B cell (primary cell): ENCODE results near the gene IL1RL1. TPM values are rescaled to one million over a fixed set of nuclear protein-coding genes. Genes with fewer than 3 reads are reported as not detected.

Source experiments
- ATAC-seq: fragments of 200-7000 bp; cut with Tn5 transposase; one replicate; pipeline ENCODE4 v1.10.0; 2021; ENCODE audit warnings: low read depth, mild to moderate bottlenecking, moderate number of reproducible peaks, moderate library complexity
- CTCF ChIA-PET: fragments of 350-600 bp; sonication (Branson Sonifier 250); formaldehyde crosslinking; loops from one replicate; lab custom pipeline; 2021; ENCODE audit warnings: antibody characterized with exemption, inconsistent platforms; lab: Charles Lee
- POLR2A ChIA-PET: fragments of 350-600 bp; sonication (Branson Sonifier 250); formaldehyde crosslinking; loops from one replicate; lab custom pipeline; 2021; ENCODE audit warnings: antibody characterized with exemption; lab: Charles Lee
- DNase-seq: peaks from one replicate; pipeline ENCODE4 v3.0.0; 2013
- H2AFZ ChIP-seq: 2 replicates; pipeline ENCODE4 v1.6.1; 2012; ENCODE audit warnings: mild to moderate bottlenecking, low read depth, low read length; ENCODE audit not compliant: insufficient read depth, poor library complexity, severe bottlenecking
- H3K27ac ChIP-seq, 2 donors: 1 replicate in 1 of 2; 2 replicates in 1 of 2; pipeline ENCODE4 v1.5.1; 2012 to 2013; ENCODE audit warnings: low read length in 2 of 2, mild to moderate bottlenecking in 2 of 2, moderate library complexity in 1 of 2
- H3K27me3 ChIP-seq, 4 experiments: fragments of 200-600 bp in 1 of 4; sonication (generic) in 1 of 4; replicated peaks in 1 of 4; 1 replicate in 2 of 4; 2 replicates in 2 of 4; pipeline versions ENCODE4 v1.6.1 to v1.7.0; 2013 to 2016; ENCODE audit warnings: low read length in 3 of 4, mild to moderate bottlenecking in 2 of 4, mixed read lengths in 1 of 4, moderate library complexity in 1 of 4; ENCODE audit not compliant: insufficient read depth in 4 of 4, control insufficient read depth in 3 of 4; ENCODE audit errors: control extremely low read depth in 1 of 4
- H3K36me3 ChIP-seq, 2 experiments: replicated peaks in 1 of 2; 1 replicate in 1 of 2; 2 replicates in 1 of 2; pipeline versions ENCODE4 v1.6.1 to v1.7.1; 2013; ENCODE audit warnings: low read length in 1 of 2; ENCODE audit not compliant: insufficient read depth in 2 of 2, control insufficient read depth in 1 of 2; ENCODE audit errors: control extremely low read depth in 1 of 2, extremely low read depth in 1 of 2
- H3K4me1 ChIP-seq, 2 donors: fragments of 200-600 bp in 1 of 2; sonication (generic) in 1 of 2; 1 replicate in 1 of 2; 2 replicates in 1 of 2; pipeline versions ENCODE4 v1.5.1 to v1.6.1; 2013 to 2017; ENCODE audit warnings: low read length in 2 of 2; ENCODE audit not compliant: control insufficient read depth in 2 of 2, insufficient read depth in 2 of 2
- H3K4me2 ChIP-seq: replicated peaks from 2 replicates; pipeline ENCODE3; 2012; ENCODE audit warnings: mild to moderate bottlenecking, low read depth, low read length; ENCODE audit not compliant: poor library complexity, severe bottlenecking
- H3K4me3 ChIP-seq, 5 experiments: fragments of 200-600 bp in 1 of 5; sonication (generic) in 1 of 5; 1 replicate in 3 of 5; 2 replicates in 2 of 5; pipeline versions ENCODE4 v1.5.1 to v1.7.0; 2011 to 2016; ENCODE audit warnings: low read length in 4 of 5, mild to moderate bottlenecking in 4 of 5, low read depth in 2 of 5, control low read depth in 1 of 5, moderate library complexity in 1 of 5; ENCODE audit not compliant: insufficient read depth in 1 of 5; ENCODE audit errors: control extremely low read depth in 1 of 5, extremely low read depth in 1 of 5
- H3K79me2 ChIP-seq: fragments of 200-600 bp; sonication (generic); one replicate; pipeline ENCODE4 v1.6.0; 2016; ENCODE audit warnings: low read length; ENCODE audit not compliant: control insufficient read depth, insufficient read depth
- H3K9ac ChIP-seq: fragments of 200-600 bp; sonication (generic); 2 replicates; pipeline ENCODE4 v1.6.1; 2017; ENCODE audit warnings: mild to moderate bottlenecking, low read length, moderate library complexity
- H3K9me3 ChIP-seq, 3 donors: one replicate each; pipeline versions ENCODE4 v1.6.1 to v1.7.1; 2013; ENCODE audit warnings: low read length in 2 of 3; ENCODE audit not compliant: control insufficient read depth in 2 of 3, insufficient read depth in 1 of 3; ENCODE audit errors: control extremely low read depth in 1 of 3
- H4K20me1 ChIP-seq: 2 replicates; pipeline ENCODE4 v1.6.0; 2012; ENCODE audit warnings: mild to moderate bottlenecking, low read length; ENCODE audit not compliant: insufficient read depth, control insufficient read depth, poor library complexity, severe bottlenecking
- H3K27ac Mint-ChIP-seq: one replicate; pipeline ENCODE4 v1.8.0; 2021; ENCODE audit warnings: mixed read lengths
- H3K27me3 Mint-ChIP-seq: one replicate; pipeline ENCODE4 v1.8.0; 2021; ENCODE audit warnings: mixed read lengths
- H3K4me1 Mint-ChIP-seq: one replicate; pipeline ENCODE4 v1.8.0; 2021; ENCODE audit warnings: mixed read lengths
- H3K4me3 Mint-ChIP-seq: one replicate; pipeline ENCODE4 v1.8.0; 2021; ENCODE audit warnings: mixed read lengths
- H3K9me3 Mint-ChIP-seq: one replicate; pipeline ENCODE4 v1.8.0; 2022; ENCODE audit warnings: mixed read lengths; ENCODE audit not compliant: insufficient read depth
- CTCF ChIP-seq: fragments of 200-600 bp; IDR thresholded peaks from one replicate; pipeline ENCODE4 v1.8.0; 2022; ENCODE audit warnings: antibody characterized with exemption, mild to moderate bottlenecking
- EZH2 ChIP-seq: IDR thresholded peaks from 2 replicates; pipeline ENCODE4 v1.6.1; 2012; ENCODE audit warnings: borderline replicate concordance, low read depth, mild to moderate bottlenecking, moderate library complexity, low read length; ENCODE audit not compliant: insufficient read depth, poor library complexity, severe bottlenecking
- WGBS: methylation state at CpG from one replicate; pipeline ENCODE4 v1.1.5; 2013; ENCODE audit warnings: missing lambda C conversion rate; ENCODE audit not compliant: insufficient coverage; 5-methylcytosine and 5-hydroxymethylcytosine counted together
- intact Hi-C: fragments of 100-400 bp; cut with micrococcal nuclease; formaldehyde crosslinking; loops from one replicate; pipeline ENCODE4 v1.10.0; 2022
- polyA plus RNA-seq: library from polyadenylated mRNA; depleted of rRNA; stranded (reverse); fragments of >200 nt; gene quantifications from 2 replicates; pipeline ENCODE4 v1.2.3, GENCODE V29; 2012
- total RNA-seq, 2 donors: library from RNA; stranded (reverse); fragments of 120-200 nt in 1 of 2; gene quantifications; 1 replicate in 1 of 2; 2 replicates in 1 of 2; pipeline versions ENCODE4 v1.2.3 to v1.2.4, GENCODE V29; 2013 to 2022

IL1RL1 gene
- total and polyA plus RNA-seq, 2 donors (not counting 1 experiment from before 2014, with no cell fraction given), result not detected

GRCh38 chr2:102337012-102337411 lies 25.6 kb downstream of the IL1RL1 start:
- no peak overlapping the region for H3K9ac ChIP-seq
- H3K4me1 Mint-ChIP-seq, result no peaks in the 10 kb centered on the region
- no peaks in the 10 kb centered on the region for H3K4me1 ChIP-seq
- intact Hi-C loops, result no loop called here
- CTCF ChIA-PET, result no interaction called here
- peaks cover 20% of the 10 kb centered on the region for H3K27me3 Mint-ChIP-seq
- no peak overlapping the region for H3K4me3 Mint-ChIP-seq
- no peak overlapping the region for H3K4me3 ChIP-seq
- no CpG with 5 or more reads among the region's 1 CpG for WGBS
- H3K79me2 ChIP-seq, result no peaks in the 10 kb centered on the region
- POLR2A ChIA-PET, result no interaction called here
- H4K20me1 ChIP-seq, result no peaks in the 10 kb centered on the region
- no peak overlapping the region for H3K27ac ChIP-seq
- peaks cover 0 to 6% (median 0%) of the 10 kb centered on the region in 4 experiments for H3K27me3 ChIP-seq
- no peaks in the 10 kb centered on the region for H3K9me3 ChIP-seq
- ATAC-seq, result no peak
- no peak for DNase-seq
- H3K9me3 Mint-ChIP-seq, result no peaks in the 10 kb centered on the region
- no peak overlapping the region for H3K27ac Mint-ChIP-seq
- H2AFZ ChIP-seq, result no peak overlapping the region
- H3K36me3 ChIP-seq, result no peaks in the 10 kb centered on the region
- no peak overlapping the region for H3K4me2 ChIP-seq
- TF ChIP-seq EZH2 (no peak), CTCF (no peak)

- H3K27me3 ChIP-seq, result peaks cover 0 to 6% (median 0%) of the 10 kb centered on the region in 4 experiments
- Mint-ChIP-seq H3K4me1 (no peaks in the 10 kb centered on the region), H3K27ac (no peak overlapping the region), H3K9me3 (no peaks in the 10 kb centered on the region), H3K27me3 (peaks cover 12% of the 10 kb centered on the region), H3K4me3 (no peak overlapping the region)
- no peak overlapping the region for H3K4me3 ChIP-seq
- no peaks in the 10 kb centered on the region for H3K9me3 ChIP-seq
- H3K9ac ChIP-seq, result no peak overlapping the region
- no peaks in the 10 kb centered on the region for H3K79me2 ChIP-seq
- DNase-seq, result no peak
- intact Hi-C loops, result no loop called here
- WGBS, result no CpG with 5 or more reads among the region's 3 CpGs
- POLR2A ChIA-PET, result no interaction called here
- H3K27ac ChIP-seq, result no peak overlapping the region
- CTCF ChIA-PET, result no interaction called here
- H4K20me1 ChIP-seq, result no peaks in the 10 kb centered on the region
- no peak for ATAC-seq
- no peaks in the 10 kb centered on the region for H3K36me3 ChIP-seq
- H2AFZ ChIP-seq, result no peak overlapping the region
- H3K4me1 ChIP-seq, result no peaks in the 10 kb centered on the region
- no peak for TF ChIP-seq EZH2
- TF ChIP-seq CTCF, result no peak
- H3K4me2 ChIP-seq, result no peak overlapping the region
Measured at GRCh38 chr2:102337481-102338386, 26.4 kb downstream of the IL1RL1 start.
